NAMALWA (cell line): ENCODE data around the gene COL4A1.

ENCODE experiments used
- DNase-seq: peaks from one replicate; pipeline ENCODE4 v3.0.0-alpha.2; 2015; ENCODE audit warnings: low spot score

The COL4A1 gene

DNA sequence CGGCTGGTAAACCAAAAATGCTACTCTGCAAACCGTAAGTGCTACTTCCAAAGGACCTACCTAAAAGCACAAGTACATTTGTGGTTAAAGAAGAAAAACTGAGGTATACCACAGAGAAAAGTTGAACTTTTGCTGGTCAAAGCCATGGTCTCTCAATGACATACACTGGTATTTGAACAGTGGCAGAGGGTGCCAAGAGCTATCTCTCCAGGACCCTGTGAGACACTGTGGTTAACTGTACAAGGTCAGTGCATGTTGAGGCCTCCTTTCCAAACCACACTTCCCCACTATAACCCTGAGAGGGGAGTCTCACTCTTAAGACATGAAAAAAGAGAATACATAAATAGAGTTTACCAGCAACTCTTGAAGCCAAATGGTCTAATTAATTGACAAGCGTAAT is 49.5 kb downstream of the COL4A1 start:
- DNase-seq, result no peak

DNA sequence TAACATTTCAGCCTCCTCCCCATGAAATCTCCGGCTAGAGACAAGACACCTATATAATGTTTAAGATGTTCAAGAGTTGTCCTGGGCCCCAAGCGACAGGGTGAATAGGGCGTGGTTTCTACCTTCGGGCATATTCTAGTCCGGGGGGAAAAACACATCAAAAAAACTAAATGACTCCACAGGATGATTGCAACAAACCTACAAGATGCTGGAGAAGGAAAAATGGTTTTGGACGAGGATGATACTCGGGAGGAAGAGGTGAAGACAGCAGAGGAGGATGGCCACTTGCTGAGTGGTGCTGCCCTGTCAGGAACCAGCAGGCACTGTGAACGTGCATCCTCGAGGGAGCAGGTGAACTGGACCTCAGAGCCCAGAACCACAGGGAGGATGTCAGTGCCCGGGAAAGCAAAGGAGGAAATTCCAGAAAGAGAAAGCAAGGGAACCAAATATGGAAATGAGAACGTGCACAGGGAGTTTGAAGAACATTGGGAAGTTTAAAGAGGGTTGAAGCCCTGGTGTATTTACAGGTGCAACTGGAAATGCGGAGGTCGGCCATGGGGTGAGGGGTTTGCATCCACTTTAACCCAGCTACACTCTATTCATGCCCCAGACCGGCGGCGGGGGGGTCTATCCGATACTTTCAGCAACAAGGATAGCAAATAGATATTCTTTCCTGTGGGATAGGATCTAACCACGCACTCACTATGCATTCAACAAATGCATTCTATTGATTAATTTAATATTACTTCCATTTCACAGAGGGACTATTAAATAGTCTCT is 50.6 kb downstream of the COL4A1 start:
- DNase-seq, result no peak

GRCh38 chr13:110254751-110255553 is 52.0 kb downstream of the COL4A1 start:
- DNase-seq, result no peak

GRCh38 chr13:110254151-110254679 is 52.7 kb downstream of the COL4A1 start:
- DNase-seq, result no peak

DNA sequence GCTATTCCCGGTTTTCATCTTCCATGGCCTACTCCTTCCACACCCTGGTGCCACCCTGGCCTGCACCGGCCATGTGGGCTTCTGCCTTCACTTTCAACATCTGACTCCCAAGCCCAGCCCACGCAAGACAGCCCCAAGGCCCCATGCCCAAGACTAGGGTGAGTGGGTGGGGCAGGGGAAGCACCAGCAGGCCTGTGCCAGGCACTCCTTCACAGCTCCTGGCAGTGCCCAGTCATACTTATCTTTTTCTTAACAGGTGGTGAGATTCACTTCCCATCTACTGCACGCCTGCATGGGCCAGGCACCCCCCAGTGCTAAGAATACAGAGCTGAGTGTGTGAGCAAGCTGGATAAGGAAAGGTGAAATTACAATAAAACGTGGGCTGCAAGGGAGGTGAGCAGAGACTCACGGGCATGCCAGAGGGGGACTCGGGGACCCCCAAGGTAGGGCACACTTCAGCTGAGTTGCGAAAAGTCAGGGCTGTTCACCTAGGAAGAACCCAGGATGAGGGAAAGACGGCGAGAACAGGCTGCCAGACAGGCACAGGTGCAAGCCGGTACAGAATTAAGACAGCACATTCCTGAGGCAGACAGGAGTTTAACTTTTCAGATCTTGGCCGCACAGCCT is 55.7 kb downstream of the COL4A1 start:
- DNase-seq, result no peak

DNA sequence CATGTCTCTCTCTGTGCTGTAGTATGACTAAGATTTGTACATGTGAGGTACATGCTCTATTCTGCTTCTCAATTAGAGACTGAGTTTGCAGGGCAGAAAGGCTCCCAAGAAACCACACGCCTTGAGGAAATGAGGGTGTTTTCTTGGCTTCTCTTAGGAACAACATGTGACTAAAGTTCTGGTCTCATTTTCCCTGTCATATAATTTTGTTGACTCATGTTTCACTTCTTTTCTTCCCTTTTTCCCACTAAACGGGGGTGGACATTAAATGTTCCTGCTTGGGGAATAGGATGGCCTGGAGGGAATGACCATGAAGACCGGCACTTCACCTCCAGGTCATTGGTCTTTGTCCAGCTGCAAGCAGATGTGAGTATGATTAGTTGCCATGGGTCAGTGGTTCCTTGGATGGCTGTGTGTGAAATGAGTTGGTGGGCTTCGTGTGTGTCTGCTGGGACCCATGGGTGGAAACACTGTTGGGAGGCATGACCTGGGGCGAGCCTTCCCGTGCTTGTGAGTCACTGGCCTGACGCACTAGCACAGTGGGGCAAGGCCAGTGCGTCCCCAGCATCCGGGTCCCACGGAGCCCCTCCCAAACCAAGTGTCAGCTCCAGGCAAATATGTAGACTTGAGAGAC is 56.6 kb downstream of the COL4A1 start:
- DNase-seq, result no peak

GRCh38 chr13:110249326-110249725 is 57.6 kb downstream of the COL4A1 start:
- no peak for DNase-seq

DNA sequence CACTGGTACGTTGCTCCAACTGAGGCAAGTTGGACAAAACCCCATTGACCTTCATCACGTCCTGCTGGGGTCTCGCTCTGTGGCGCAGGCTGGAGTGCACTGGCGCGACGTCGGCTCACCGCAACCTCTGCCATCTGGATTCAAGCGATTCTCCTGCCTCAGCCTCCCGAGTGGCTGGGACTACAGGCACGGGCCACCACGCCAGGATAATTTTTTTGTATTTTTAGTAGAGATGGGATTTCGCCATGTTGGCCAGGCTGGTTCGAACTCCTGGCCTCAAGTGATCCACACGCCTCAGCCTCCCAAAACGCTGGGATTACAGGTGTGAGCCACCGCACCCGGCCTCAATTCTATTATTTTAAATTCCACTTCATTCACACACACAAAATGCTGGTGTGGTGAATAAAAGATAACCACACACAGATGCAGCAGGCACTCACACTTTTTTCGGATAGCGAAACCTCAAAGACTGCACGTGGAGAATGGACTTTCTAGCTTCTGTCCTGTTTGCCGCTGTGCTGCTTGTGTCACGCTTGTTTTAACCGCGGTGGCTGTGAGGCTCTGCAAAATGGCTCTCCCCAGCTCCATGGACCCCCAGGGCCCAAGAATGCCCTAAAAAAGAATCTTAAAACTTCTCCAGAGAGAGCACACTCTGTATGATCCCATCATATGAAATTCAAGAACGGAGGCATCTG is 58.4 kb downstream of the COL4A1 start:
- DNase-seq, result no peak

- DNase-seq, result no peak
These were observed 60.4 kb downstream of the COL4A1 start for GRCh38 chr13:110246530-110246929.

GRCh38 chr13:110245416-110245899 is 61.5 kb downstream of the COL4A1 start:
- DNase-seq, result no peak

DNA sequence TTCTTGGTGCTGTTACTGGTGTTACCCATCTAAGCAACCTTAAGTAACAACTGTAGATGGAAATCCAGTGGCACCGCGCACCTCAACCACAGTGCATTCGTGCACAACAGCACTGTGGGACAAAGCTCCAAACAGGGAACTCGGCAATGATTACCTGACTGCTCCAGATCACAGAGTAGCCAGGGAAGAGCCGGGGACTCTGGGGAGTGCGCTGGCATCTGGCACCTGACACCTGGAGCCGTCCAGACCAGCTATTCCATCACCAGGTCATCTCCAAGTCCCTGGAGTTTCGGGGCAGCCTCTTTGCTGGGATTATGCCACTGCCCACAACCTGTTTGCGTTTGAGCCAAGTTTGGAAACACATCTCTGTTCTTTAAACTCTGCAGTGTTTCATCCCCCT is 62.0 kb downstream of the COL4A1 start:
- DNase-seq, result no peak

DNA sequence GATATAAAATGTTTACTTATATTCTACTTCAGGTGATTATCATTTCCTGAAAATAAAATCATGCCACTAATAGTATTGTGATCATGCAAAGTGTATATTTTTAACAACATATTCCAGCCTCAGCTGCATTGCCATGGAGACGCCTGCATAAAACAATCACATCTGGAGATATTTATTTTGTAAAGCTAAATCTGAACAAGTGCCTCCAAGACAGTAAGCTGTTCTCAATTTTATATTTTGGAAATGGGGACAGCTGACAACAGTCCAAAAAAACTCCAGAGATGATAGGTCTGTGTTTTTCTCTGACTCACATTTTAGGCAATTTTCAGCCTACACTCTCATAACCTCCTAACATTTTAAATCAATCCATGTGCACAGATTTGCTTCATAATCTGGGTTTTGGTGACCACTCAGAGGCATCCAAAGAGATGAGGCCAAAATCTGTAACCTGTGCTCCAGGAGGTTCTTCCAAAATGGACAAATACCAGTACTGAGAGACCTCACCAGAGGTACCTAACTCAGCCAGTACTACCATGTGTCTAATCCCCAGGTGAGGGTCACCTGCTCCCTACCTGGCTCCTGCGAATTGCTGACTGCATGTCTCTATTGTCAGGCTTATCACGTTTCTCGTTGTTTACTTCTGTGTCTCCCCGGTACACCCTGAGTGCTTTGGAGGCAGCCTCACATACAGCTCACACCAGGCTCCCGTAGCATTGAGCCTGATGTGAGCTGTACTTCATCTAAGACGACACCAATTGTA is 62.7 kb downstream of the COL4A1 start:
- DNase-seq, result no peak

DNA sequence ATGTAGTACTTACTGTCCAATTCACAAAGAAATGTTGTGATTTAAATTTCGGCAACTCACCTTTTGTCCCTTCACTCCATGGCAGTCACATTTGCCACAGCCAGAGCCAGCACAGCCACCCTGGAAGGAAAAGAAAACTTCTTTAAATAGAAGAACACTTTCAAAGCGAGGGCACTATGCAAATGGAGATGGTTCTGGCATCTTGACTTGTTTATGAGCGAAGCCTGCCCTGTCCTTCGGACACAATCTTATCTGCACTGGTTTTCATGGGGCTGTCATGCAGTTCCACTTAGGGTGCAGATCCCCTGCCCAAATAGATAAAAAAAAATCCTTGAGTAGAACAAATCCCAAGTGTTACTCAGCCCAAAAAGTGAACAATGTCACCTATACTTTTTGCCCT is 64.3 kb downstream of the COL4A1 start:
- no peak for DNase-seq

DNA sequence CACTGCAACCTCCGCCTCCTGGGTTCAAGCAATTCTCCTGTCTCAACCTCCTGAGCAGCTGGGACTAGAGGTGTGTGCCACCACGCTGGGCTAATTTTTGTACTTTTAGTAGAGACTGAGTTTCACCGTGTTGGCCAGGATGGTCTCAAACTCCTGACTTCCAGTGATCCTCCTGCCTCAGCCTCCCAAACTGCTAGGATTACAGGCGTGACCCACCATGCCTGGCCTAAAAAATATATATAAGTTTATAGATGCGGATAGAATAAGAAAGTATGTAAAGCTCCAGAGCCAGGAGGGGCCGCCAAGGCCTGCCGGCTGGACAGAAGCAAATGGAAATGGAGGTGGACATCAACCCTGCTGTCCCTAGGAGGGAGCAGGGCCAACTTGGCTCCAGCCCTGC is 66.0 kb downstream of the COL4A1 start:
- no peak for DNase-seq

DNA sequence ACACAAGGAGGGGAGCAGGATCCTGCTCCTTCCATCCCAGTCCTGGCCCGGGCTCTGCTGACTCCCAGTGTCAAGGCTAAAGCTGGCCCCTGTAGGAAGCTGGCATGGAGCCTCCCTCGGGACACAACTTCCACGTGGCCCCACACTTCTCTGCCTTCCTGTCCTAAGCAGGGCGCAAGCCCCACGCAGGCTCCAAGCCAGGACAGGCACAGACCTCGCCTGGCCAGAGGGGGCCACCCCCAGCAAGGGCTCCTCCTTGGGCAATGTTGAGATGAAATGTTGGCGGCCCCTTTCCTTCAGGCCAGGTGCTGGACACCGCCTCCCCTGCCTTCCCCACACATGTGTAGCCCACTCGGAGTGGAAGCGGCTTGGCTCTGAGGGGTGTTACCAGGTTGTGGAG is 66.6 kb downstream of the COL4A1 start:
- DNase-seq, result no peak

GRCh38 chr13:110239280-110240125 is 67.5 kb downstream of the COL4A1 start:
- DNase-seq, result peak; percentile 22

DNA sequence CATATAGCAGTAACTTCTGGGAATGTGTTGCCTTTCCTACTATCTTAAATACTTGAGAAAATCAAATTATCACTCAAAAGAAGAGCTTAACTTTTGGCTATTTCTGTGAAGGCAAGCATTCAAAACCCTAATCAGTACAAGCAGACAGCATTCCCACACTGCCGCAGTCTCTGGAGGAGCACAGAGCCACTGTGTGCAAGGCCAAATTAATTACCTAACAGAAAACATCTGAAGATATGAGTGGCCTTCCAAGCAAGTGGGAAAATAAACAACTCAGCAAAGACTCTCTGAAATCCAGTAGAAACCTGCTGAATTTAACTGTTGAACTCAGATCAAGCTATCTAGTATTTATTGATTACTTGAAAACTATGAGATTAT is 68.2 kb downstream of the COL4A1 start:
- DNase-seq, result no peak

DNA sequence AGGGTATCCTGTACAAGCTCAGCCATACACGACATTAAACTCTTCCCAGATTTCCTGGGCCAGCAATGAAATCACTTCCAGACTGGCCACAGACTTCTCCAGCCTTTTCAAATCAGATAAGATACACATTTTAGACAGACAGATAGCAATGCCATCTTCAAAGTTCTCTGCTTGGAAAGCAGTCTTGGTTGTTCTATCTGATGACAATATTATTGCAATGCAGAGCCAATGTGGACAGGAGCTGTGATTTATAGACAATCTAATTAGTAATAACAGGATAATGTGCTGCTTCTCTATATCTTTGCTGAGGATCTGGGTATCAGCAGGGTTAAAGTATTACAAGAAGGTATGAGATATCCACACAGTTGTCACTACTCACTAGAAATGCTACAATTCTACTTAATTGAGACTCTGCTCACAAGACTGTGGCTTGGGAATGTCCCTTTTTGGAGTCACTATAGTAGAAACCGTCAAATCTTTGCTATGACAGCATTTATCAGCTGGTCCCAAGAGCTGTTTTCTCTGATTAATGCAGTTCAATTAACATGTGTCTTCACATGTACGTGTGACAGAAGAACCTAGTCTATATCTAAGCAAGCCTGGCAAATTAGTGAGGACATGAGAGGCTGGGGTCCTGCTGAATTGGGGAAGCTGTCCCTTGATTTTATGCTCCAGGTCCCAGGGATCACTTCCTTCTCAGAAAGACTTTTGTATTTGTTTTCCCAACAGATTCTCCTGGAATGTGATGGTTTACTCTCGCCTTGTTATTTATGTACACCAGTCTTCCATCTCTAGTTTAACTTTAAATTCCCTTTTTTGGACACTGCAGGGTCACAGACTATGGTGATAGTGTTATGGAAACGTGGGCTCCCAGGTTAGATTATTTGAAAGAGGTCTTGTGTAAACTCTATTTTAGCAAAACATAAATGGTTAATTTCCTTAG is 68.8 kb downstream of the COL4A1 start:
- DNase-seq, result no peak

DNA sequence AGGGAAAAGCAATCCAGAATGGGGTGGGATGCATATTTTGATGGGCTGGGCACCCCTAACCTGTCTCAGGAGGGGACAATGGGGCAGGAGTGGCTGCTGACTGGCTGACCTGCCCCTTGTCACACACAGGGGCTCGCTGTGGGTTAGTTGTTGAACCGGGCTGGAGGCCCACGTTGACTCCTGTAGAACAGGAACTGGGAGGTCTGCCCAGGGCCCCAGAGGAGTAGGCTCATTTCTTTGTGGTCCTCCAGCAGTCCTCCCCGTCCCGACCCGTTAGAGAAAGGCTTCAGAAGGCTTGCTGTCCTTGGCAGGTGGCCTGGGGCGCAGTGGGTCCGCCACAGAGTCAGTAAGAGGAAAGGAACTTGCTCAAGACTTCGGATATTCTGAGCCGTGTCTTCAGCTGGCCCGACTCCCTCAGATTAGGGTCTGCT is 70.1 kb downstream of the COL4A1 start:
- no peak for DNase-seq
